GM19193 (cell line): ENCODE results near the gene NTRK2.

Experiments
- POLR2A ChIP-seq: IDR thresholded peaks from 4 replicates; pipeline ENCODE4 v1.6.1; 2011; ENCODE audit not compliant: insufficient read depth, insufficient read length; ENCODE audit errors: extremely low read depth

NTRK2 gene

GRCh38 chr9:84922051-84922450 lies 252.5 kb downstream of the NTRK2 start:
- TF ChIP-seq POLR2A = no peak

- no peak for TF ChIP-seq POLR2A
Observed at GRCh38 chr9:84924266-84924665, 254.7 kb downstream of the NTRK2 start.

- TF ChIP-seq POLR2A = no peak
Observed at GRCh38 chr9:84925225-84925872, 255.8 kb downstream of the NTRK2 start.

GRCh38 chr9:84926793-84927192 lies 257.3 kb downstream of the NTRK2 start:
- no peak for TF ChIP-seq POLR2A

- TF ChIP-seq POLR2A = no peak
Observed at GRCh38 chr9:84928419-84928818, 258.9 kb downstream of the NTRK2 start.

GRCh38 chr9:84929068-84929467 lies 259.5 kb downstream of the NTRK2 start:
- TF ChIP-seq POLR2A = no peak

- TF ChIP-seq POLR2A = no peak
Observed at GRCh38 chr9:84932915-84933527, 263.5 kb downstream of the NTRK2 start.

- TF ChIP-seq POLR2A = no peak
Observed at GRCh38 chr9:84935528-84936117, 266.1 kb downstream of the NTRK2 start.

GRCh38 chr9:84937180-84937579 lies 267.7 kb downstream of the NTRK2 start:
- no peak for TF ChIP-seq POLR2A

GRCh38 chr9:84937581-84937980 lies 268.1 kb downstream of the NTRK2 start:
- no peak for TF ChIP-seq POLR2A

GRCh38 chr9:84939774-84940173 lies 270.2 kb downstream of the NTRK2 start:
- no peak for TF ChIP-seq POLR2A

GRCh38 chr9:84940294-84940693 lies 270.8 kb downstream of the NTRK2 start:
- no peak for TF ChIP-seq POLR2A

- no peak for TF ChIP-seq POLR2A
Observed at GRCh38 chr9:84941792-84942191, 272.3 kb downstream of the NTRK2 start.

- no peak for TF ChIP-seq POLR2A
Observed at GRCh38 chr9:84943482-84944050, 274.0 kb downstream of the NTRK2 start.

GRCh38 chr9:84945878-84946538 lies 276.5 kb downstream of the NTRK2 start:
- no peak for TF ChIP-seq POLR2A

- TF ChIP-seq POLR2A = no peak
Observed at GRCh38 chr9:84947412-84947972, 278.0 kb downstream of the NTRK2 start.

GRCh38 chr9:84949258-84949657 lies 279.7 kb downstream of the NTRK2 start:
- no peak for TF ChIP-seq POLR2A
